ENCODE measurements around the gene BEGAIN. TPM values are rescaled to one million over a fixed set of nuclear protein-coding genes. Genes with fewer than 3 reads are reported as not detected.
A peak's percentile ranks its signal among the peaks of the same experiment; 100 is the strongest.

BEGAIN gene
- total and polyA plus RNA-seq, 12 donors = 0.39 to 59.0 (median 2.7) TPM

DNA sequence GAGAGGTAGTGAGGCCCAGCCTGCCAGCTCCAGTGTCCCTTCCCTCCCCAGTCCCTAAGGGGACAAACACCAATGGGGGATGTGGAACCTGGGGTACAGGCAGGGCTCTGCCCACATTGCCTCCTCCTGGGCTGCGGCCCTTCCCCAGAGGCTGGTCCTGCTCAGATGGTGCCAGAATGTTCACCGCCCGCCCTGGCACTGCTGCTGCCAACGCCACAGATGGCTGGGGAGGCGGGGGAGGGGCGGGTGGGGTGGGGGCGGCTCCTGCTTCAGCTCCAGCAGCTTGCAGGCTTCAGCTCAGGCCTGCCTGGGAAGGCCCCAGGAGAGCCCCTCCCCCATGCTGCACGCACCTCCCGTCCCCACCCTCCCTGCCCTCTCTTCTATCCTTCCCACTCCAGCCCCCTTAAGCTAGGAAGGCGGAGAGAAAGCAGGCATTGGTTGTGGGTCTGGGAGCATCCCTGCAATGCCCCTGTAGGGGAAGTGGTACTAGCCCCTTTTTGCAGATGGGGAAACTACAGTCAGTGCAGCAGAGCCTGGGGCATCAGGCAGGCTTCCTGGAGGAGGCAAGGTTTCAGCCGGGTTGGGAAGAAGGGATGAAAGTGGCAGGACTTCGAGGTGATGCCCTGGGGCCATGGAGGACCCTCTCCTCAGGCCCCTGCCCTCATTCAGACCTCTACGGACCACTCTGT is 2.0 kb upstream of the BEGAIN start:
- intact Hi-C loops (cut with DNase I) = no loop called here
- no peak overlapping the region for H3K27ac ChIP-seq
- TF ChIP-seq, protein P1, sequence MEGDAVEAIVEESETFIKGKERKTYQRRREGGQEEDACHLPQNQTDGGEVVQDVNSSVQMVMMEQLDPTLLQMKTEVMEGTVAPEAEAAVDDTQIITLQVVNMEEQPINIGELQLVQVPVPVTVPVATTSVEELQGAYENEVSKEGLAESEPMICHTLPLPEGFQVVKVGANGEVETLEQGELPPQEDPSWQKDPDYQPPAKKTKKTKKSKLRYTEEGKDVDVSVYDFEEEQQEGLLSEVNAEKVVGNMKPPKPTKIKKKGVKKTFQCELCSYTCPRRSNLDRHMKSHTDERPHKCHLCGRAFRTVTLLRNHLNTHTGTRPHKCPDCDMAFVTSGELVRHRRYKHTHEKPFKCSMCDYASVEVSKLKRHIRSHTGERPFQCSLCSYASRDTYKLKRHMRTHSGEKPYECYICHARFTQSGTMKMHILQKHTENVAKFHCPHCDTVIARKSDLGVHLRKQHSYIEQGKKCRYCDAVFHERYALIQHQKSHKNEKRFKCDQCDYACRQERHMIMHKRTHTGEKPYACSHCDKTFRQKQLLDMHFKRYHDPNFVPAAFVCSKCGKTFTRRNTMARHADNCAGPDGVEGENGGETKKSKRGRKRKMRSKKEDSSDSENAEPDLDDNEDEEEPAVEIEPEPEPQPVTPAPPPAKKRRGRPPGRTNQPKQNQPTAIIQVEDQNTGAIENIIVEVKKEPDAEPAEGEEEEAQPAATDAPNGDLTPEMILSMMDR (IDR thresholded peaks at IDR 0.05) = no peak
- no peak for TF ChIP-seq POLR2A (IDR thresholded peaks at IDR 0.05)
- H3K36me3 ChIP-seq (replicated peaks in 1 of 2) = no peaks in the 10 kb centered on the region
- H3K4me1 ChIP-seq (replicated peaks in 1 of 2) = peaks cover 4 to 5% of the 10 kb centered on the region in 2 donors
- H3K27me3 ChIP-seq = peaks cover 10% of the 10 kb centered on the region
- no peaks in the 10 kb centered on the region for H3K9me3 ChIP-seq (replicated peaks in 1 of 3)
- WGBS, 4 donors = 59 to 91% (median 69%) methylated on average over 3 to 13 of the region's 13 CpGs
- DNase-seq = peak in 1 of 7 donors; percentile 1
- no peak overlapping the region for H3K4me3 ChIP-seq

DNA sequence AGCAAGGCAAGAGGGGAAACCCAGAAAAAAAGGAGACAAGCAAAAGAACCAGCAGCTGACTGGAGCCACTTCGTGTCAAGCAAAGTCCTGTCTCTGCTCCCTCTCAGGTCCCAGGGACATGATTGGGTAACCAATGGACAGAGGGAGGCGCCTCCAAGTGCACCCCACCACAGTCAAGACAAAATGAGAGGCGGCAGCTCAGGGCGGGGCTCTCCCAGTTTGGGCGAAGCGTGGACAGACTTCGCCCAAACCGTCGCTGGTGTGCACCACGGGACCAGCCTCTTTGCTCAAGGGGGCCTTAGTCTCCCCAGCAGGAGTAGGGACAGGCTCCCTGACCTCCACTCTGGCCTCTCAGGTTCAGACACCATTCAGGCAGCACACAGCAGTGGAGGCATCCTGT is 1.5 kb upstream of the BEGAIN start:
- DNase-seq = peak in 1 of 7 donors; percentile 2
- no peak overlapping the region for H3K27ac ChIP-seq
- 74 to 81% (median 80%) methylated on average over 7 to 10 of the region's 10 CpGs for WGBS, 4 donors
- intact Hi-C loops (cut with DNase I) = no loop called here
- H3K27me3 ChIP-seq = peaks cover 10% of the 10 kb centered on the region
- no peak overlapping the region for H3K4me3 ChIP-seq
- TF ChIP-seq, protein P1 (IDR thresholded peaks at IDR 0.05) = no peak
- peaks cover 4 to 5% of the 10 kb centered on the region in 2 donors for H3K4me1 ChIP-seq (replicated peaks in 1 of 2)
- H3K9me3 ChIP-seq (replicated peaks in 1 of 3) = no peaks in the 10 kb centered on the region
- H3K36me3 ChIP-seq (replicated peaks in 1 of 2) = no peaks in the 10 kb centered on the region

DNA sequence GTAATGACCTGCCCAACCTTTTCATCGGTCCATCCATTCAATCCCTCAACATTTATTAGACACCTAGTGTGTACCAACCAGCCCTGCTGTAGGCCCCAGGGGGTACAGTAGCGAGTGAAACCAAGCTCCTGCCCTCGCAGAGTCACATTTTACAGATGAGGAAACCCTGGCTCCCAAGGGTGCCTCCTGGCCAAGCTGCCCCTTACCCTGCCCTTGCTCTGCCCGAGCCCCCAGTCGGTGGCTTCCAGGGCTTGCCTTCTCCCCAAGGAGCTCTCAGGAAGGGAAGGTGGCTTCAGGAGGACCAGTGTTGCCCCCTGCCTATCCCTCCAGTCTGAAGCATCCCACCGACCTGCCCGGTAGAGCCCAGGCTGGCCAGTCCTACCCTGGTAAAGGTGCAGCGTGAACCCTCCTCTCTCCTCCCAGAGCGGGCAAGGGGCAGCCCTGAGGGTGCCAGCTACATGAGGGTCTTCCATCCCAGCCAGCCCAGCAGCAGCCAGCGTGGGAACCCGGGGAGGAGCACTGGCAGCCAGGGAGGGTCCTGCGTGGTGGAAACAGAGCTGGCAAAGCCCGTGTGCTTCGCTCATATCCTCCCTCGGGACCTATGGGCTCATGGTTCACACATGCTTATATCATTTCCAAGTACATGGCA is 670 bp upstream of the BEGAIN start:
- WGBS, 4 donors = 62 to 71% (median 62%) methylated on average over 7 to 15 of the region's 15 CpGs
- H3K36me3 ChIP-seq (replicated peaks in 1 of 2) = no peaks in the 10 kb centered on the region
- H3K9me3 ChIP-seq (replicated peaks in 1 of 3) = no peaks in the 10 kb centered on the region
- DNase-seq = peak in 1 of 7 donors; percentile 5
- H3K27me3 ChIP-seq = peaks cover 10% of the 10 kb centered on the region
- H3K4me1 ChIP-seq (replicated peaks in 1 of 2) = peaks cover 4 to 5% of the 10 kb centered on the region in 2 donors
- H3K4me3 ChIP-seq = no peak overlapping the region
- TF ChIP-seq, protein P1 (IDR thresholded peaks at IDR 0.05) = no peak
- no peak for TF ChIP-seq POLR2A (IDR thresholded peaks at IDR 0.05)
- intact Hi-C loops (cut with DNase I) = no loop called here
- no peak overlapping the region for H3K27ac ChIP-seq

DNA sequence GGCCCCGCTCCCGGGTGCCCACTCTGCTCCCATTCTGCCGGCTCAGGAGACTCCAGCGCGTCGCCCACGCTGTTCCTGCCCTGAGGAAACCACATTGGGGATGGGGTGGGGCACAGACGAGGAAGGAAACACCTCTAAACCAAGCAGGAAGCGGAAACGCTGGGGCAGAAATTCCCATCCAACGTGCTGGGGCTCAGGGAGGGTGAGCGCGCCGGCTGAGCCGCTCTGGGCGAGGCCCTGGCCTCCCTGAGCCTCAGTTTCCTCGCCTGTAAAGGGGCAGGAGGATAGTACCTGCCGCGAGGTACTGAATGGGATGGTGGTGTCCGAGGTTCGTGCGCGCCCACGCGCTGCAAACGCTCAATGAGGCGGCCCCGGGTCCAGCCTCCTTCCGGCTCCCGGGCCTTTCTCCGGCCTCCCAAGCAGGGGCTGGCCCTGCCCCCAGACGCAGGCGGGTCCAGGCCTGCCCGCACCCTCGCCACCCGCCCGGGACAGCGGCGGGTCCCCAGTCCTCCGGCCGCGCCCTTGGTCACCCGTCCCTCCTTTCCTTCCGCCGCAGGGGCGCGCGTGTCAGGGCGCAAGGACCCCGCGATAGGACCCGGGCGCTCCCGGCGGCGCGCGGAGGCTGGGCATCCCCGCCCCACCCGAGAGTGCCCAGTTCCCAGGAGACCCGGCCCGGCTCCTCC is 673 bp downstream of the BEGAIN start:
- Histone ChIP-seq H3K4me1 (replicated peaks in 1 of 2) (peaks cover 4 to 5% of the 10 kb centered on the region in 2 donors), H3K27me3 (peaks cover 10% of the 10 kb centered on the region), H3K36me3 (replicated peaks in 1 of 2) (no peaks in the 10 kb centered on the region), H3K9me3 (replicated peaks in 1 of 3) (no peaks in the 10 kb centered on the region), H3K4me3 (peak overlapping the region in 2 of 4 donors; percentile 32 to 53), H3K27ac (peak overlapping the region in 1 of 5 donors; percentile 5)
- 4 to 13% (median 5%) methylated on average over 5 to 62 of the region's 62 CpGs for WGBS, 4 donors
- intact Hi-C loops (cut with DNase I) = no loop called here
- no peak for TF ChIP-seq POLR2A (IDR thresholded peaks at IDR 0.05)
- TF ChIP-seq, protein P1 (IDR thresholded peaks at IDR 0.05) = no peak
- DNase-seq = peak in 1 of 7 donors; percentile 5

All from adrenal gland (tissue), 12 donors.